AG09309 (cell line): ENCODE results near the gene SLC7A11.

Experiments
- DNase-seq: peaks from one replicate; pipeline ENCODE4 v3.0.0-alpha.2; 2010; ENCODE audit warnings: low read depth
- H3K4me3 ChIP-seq: 2 replicates; pipeline ENCODE4 v1.5.1; 2011; ENCODE audit warnings: mild to moderate bottlenecking, low read depth, low read length, moderate library complexity; ENCODE audit not compliant: control insufficient read depth
- CTCF ChIP-seq: IDR thresholded peaks from 2 replicates; pipeline ENCODE4 v1.5.1; 2011; ENCODE audit warnings: mild to moderate bottlenecking, low read depth, low read length, inconsistent platforms; ENCODE audit not compliant: insufficient read depth, control insufficient read depth; ENCODE audit errors: missing control alignments

SLC7A11 gene

GRCh38 chr4:138232364-138232763 is 9.8 kb downstream of the SLC7A11 start:
- TF ChIP-seq CTCF: no peak
- DNase-seq: no peak
- H3K4me3 ChIP-seq: no peak overlapping the region

GRCh38 chr4:138230048-138230447 is 12.1 kb downstream of the SLC7A11 start:
- no peak for TF ChIP-seq CTCF
- H3K4me3 ChIP-seq: no peak overlapping the region
- no peak for DNase-seq

- no peak for DNase-seq
- H3K4me3 ChIP-seq: no peak overlapping the region
- TF ChIP-seq CTCF: no peak
Measured at GRCh38 chr4:138229160-138229559, 13.0 kb downstream of the SLC7A11 start.

- H3K4me3 ChIP-seq: no peak overlapping the region
- no peak for TF ChIP-seq CTCF
- no peak for DNase-seq
Measured at GRCh38 chr4:138226351-138226750, 15.8 kb downstream of the SLC7A11 start.

- DNase-seq: no peak
- no peak overlapping the region for H3K4me3 ChIP-seq
- no peak for TF ChIP-seq CTCF
Measured at GRCh38 chr4:138225477-138225876, 16.7 kb downstream of the SLC7A11 start.

- no peak overlapping the region for H3K4me3 ChIP-seq
- TF ChIP-seq CTCF: no peak
Measured at GRCh38 chr4:138224614-138225013, 17.5 kb downstream of the SLC7A11 start.

GRCh38 chr4:138223231-138223910 is 18.8 kb downstream of the SLC7A11 start:
- DNase-seq: no peak
- H3K4me3 ChIP-seq: no peak overlapping the region
- no peak for TF ChIP-seq CTCF

More at GRCh38 chr4:138224614-138225013, 17.5 kb downstream of the SLC7A11 start:
- DNase-seq: no peak
